Endothelial cell of umbilical vein (primary cell): ENCODE data around the gene SKI.

ENCODE experiments used
- EZH2 ChIP-seq: IDR thresholded peaks from 2 replicates; pipeline ENCODE4 v1.6.1; 2012; ENCODE audit warnings: borderline replicate concordance, low read depth, mild to moderate bottlenecking, moderate library complexity, low read length, inconsistent platforms; ENCODE audit not compliant: severe bottlenecking
- GATA2 ChIP-seq: IDR thresholded peaks from 2 replicates; pipeline ENCODE4 v1.7.0; 2011; ENCODE audit warnings: low read depth, mild to moderate bottlenecking, moderate library complexity, mixed read lengths, low read length; ENCODE audit not compliant: insufficient read length, insufficient read depth
- JUN ChIP-seq: IDR thresholded peaks from 2 replicates; pipeline ENCODE4 v1.6.1; 2011; ENCODE audit warnings: borderline replicate concordance, low read depth; ENCODE audit not compliant: insufficient read length, insufficient read depth
- MYC ChIP-seq: IDR thresholded peaks from one replicate; pipeline ENCODE4 v1.6.1; 2011; ENCODE audit warnings: mild to moderate bottlenecking, low read depth, low read length
- POLR2A ChIP-seq: IDR thresholded peaks from 2 replicates; pipeline ENCODE4 v1.6.1; 2012; ENCODE audit warnings: low read depth, mild to moderate bottlenecking, control low read depth, low read length
- POLR2AphosphoS5 ChIP-seq: IDR thresholded peaks from 2 replicates; pipeline ENCODE4 v1.6.1; 2012; ENCODE audit warnings: low read depth, mild to moderate bottlenecking, control low read depth, low read length, moderate library complexity; ENCODE audit not compliant: insufficient read depth
- TF ChIP-seq, protein P1 (sequence below), 2 donors: IDR thresholded peaks; 1 replicate in 1 of 2; 2 replicates in 1 of 2; pipeline ENCODE4 v1.5.1; 2011; ENCODE audit warnings: low read length in 2 of 2, mild to moderate bottlenecking in 2 of 2, moderate library complexity in 2 of 2, control low read depth in 1 of 2, inconsistent platforms in 1 of 2, low read depth in 1 of 2; ENCODE audit not compliant: insufficient read depth in 1 of 2; ENCODE audit errors: extremely low read depth in 1 of 2
- TF ChIP-seq, protein P2 (sequence below): IDR thresholded peaks from 2 replicates; pipeline ENCODE4 v1.6.1; 2011; ENCODE audit not compliant: insufficient read depth, insufficient read length

DNA sequence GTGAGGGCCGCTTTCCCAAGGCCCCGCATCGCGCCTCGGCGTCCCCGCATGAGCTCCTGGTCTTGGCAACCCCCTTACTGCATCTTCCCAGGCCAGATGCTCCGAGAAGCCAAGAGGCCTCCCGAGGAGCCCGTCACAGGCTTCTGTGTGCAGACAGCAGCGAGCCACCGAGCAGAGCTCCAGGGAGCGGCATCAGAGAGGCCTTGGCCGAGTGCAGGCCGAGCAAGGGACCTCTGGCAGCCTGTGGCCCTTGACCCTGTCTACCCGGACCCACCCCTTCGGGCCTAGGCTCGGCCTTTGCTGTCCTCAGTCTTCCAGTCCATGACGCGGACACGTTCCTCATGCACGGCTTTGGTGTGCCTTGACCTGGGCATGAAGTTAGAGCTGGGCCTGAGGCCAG is 99.7 kb downstream of the SKI start:
- TF ChIP-seq, protein P1, sequence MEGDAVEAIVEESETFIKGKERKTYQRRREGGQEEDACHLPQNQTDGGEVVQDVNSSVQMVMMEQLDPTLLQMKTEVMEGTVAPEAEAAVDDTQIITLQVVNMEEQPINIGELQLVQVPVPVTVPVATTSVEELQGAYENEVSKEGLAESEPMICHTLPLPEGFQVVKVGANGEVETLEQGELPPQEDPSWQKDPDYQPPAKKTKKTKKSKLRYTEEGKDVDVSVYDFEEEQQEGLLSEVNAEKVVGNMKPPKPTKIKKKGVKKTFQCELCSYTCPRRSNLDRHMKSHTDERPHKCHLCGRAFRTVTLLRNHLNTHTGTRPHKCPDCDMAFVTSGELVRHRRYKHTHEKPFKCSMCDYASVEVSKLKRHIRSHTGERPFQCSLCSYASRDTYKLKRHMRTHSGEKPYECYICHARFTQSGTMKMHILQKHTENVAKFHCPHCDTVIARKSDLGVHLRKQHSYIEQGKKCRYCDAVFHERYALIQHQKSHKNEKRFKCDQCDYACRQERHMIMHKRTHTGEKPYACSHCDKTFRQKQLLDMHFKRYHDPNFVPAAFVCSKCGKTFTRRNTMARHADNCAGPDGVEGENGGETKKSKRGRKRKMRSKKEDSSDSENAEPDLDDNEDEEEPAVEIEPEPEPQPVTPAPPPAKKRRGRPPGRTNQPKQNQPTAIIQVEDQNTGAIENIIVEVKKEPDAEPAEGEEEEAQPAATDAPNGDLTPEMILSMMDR (IDR thresholded peaks at IDR 0.05; ENCODE audit: extremely low read depth in 1 of 2, insufficient read depth in 1 of 2, low read depth in 1 of 2, low read length in 2 of 2), result no peak
- TF ChIP-seq POLR2AphosphoS5, result no peak
- TF ChIP-seq POLR2A, result no peak
- no peak for TF ChIP-seq EZH2
- TF ChIP-seq JUN, result no peak
- no peak for TF ChIP-seq GATA2
- TF ChIP-seq, protein P2, sequence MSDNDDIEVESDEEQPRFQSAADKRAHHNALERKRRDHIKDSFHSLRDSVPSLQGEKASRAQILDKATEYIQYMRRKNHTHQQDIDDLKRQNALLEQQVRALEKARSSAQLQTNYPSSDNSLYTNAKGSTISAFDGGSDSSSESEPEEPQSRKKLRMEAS, result no peak
- no peak for TF ChIP-seq MYC
